MCF 10A (cell line): ENCODE data around the gene LRFN2. TPM values are rescaled to one million over a fixed set of nuclear protein-coding genes. Genes with fewer than 3 reads are reported as not detected.

Experiments used
- BruUV-seq: library from RNA; stranded (reverse); fragments of 400-500 nt; replicated peaks from 2 replicates; lab custom pipeline; 2021; lab: Mats Ljungman, UMichigan
- CTCF ChIA-PET: fragments of 300-600 bp; sonication (Branson Sonifier 250); formaldehyde crosslinking; extraction: SDS; loops from one replicate; lab custom pipeline; 2021; ENCODE audit warnings: antibody characterized with exemption, inconsistent platforms; lab: Yijun Ruan, JAX
- POLR2A ChIA-PET: fragments of 300-600, 350-650 bp; sonication (Branson Sonifier 250); formaldehyde crosslinking; extraction: SDS; loops from one replicate; lab custom pipeline; 2020; ENCODE audit warnings: antibody characterized with exemption, inconsistent platforms; lab: Yijun Ruan, JAX
- DNase-seq: peaks from one replicate; pipeline ENCODE4 v3.0.0-alpha.2; 2018; ENCODE audit not compliant: unreplicated experiment
- H3K27ac Mint-ChIP-seq: one replicate; pipeline ENCODE4 v1.8.0; 2022; ENCODE audit warnings: mild to moderate bottlenecking, low read depth, mixed read lengths; ENCODE audit not compliant: unreplicated experiment
- H3K27me3 Mint-ChIP-seq: one replicate; pipeline ENCODE4 v1.8.0; 2022; ENCODE audit warnings: mixed read lengths; ENCODE audit not compliant: insufficient read depth, unreplicated experiment
- H3K36me3 Mint-ChIP-seq: one replicate; pipeline ENCODE4 v1.8.0; 2022; ENCODE audit warnings: mild to moderate bottlenecking, moderate library complexity, mixed read lengths; ENCODE audit not compliant: insufficient read depth, unreplicated experiment
- H3K4me1 Mint-ChIP-seq: one replicate; pipeline ENCODE4 v1.8.0; 2022; ENCODE audit warnings: mixed read lengths; ENCODE audit not compliant: insufficient read depth, unreplicated experiment
- H3K4me3 Mint-ChIP-seq: one replicate; pipeline ENCODE4 v1.8.0; 2022; ENCODE audit warnings: mild to moderate bottlenecking, moderate library complexity, mixed read lengths; ENCODE audit not compliant: unreplicated experiment
- H3K9me3 Mint-ChIP-seq: one replicate; pipeline ENCODE4 v1.8.0; 2022; ENCODE audit warnings: mixed read lengths; ENCODE audit not compliant: unreplicated experiment
- CTCF ChIP-seq: fragments of 200-600 bp; IDR thresholded peaks from one replicate; pipeline ENCODE4 v1.8.0; 2022; ENCODE audit warnings: antibody characterized with exemption, mild to moderate bottlenecking; ENCODE audit not compliant: unreplicated experiment
- intact Hi-C: fragments of 100-400 bp; cut with micrococcal nuclease; formaldehyde crosslinking; loops from 2 replicates; pipeline ENCODE4 v1.14.1; 2022
- total RNA-seq: library from RNA; stranded (reverse); gene quantifications from 2 replicates; pipeline ENCODE4 v1.2.3, GENCODE V29; 2022

Gene LRFN2
- total RNA-seq, 1 experiment from 2014 or later: not detected

GRCh38 chr6:40378725-40379074 is 208.5 kb downstream of the LRFN2 start:
- H3K36me3 Mint-ChIP-seq: no peaks in the 10 kb centered on the region
- BruUV-seq: no TSS peak
- H3K4me3 Mint-ChIP-seq: no peak overlapping the region

GRCh38 chr6:40378071-40378724 is 209.0 kb downstream of the LRFN2 start:
- no TSS peak for BruUV-seq
- no peak for DNase-seq
- no peak overlapping the region for H3K4me3 Mint-ChIP-seq
- intact Hi-C loops: no loop called here
- no peaks in the 10 kb centered on the region for H3K27me3 Mint-ChIP-seq
- POLR2A ChIA-PET: no interaction called here
- H3K9me3 Mint-ChIP-seq: peaks cover 21% of the 10 kb centered on the region
- H3K27ac Mint-ChIP-seq: no peak overlapping the region
- TF ChIP-seq CTCF: no peak
- H3K36me3 Mint-ChIP-seq: no peaks in the 10 kb centered on the region
- CTCF ChIA-PET: no interaction called here
- H3K4me1 Mint-ChIP-seq: no peaks in the 10 kb centered on the region

More at GRCh38 chr6:40378725-40379074, 208.5 kb downstream of the LRFN2 start:
- Mint-ChIP-seq H3K4me1 (no peaks in the 10 kb centered on the region), H3K27ac (no peak overlapping the region), H3K27me3 (no peaks in the 10 kb centered on the region), H3K9me3 (peaks cover 21% of the 10 kb centered on the region)
- DNase-seq: no peak
- no peak for TF ChIP-seq CTCF
- CTCF ChIA-PET: interaction anchor here (1.1 kb wide), 1 partner anchor 22 kb away, joined by 3 read pairs; no protein-coding TSS in a partner anchor
- POLR2A ChIA-PET: no interaction called here
- intact Hi-C loops: no loop called here

GRCh38 chr6:40377173-40377806 is 209.9 kb downstream of the LRFN2 start:
- Mint-ChIP-seq H3K36me3 (no peaks in the 10 kb centered on the region), H3K4me1 (no peaks in the 10 kb centered on the region), H3K4me3 (no peak overlapping the region), H3K27me3 (no peaks in the 10 kb centered on the region), H3K27ac (no peak overlapping the region), H3K9me3 (peaks cover 17% of the 10 kb centered on the region)
- DNase-seq: no peak
- no TSS peak for BruUV-seq
- intact Hi-C loops: no loop called here
- POLR2A ChIA-PET: no interaction called here
- TF ChIP-seq CTCF: no peak
- CTCF ChIA-PET: no interaction called here

GRCh38 chr6:40376113-40376650 is 211.0 kb downstream of the LRFN2 start:
- POLR2A ChIA-PET: interaction anchor here (0.6 kb wide), 1 partner anchor 706 kb away, joined by 3 read pairs; no protein-coding TSS in a partner anchor
- intact Hi-C loops: no loop called here
- no TSS peak for BruUV-seq
- H3K36me3 Mint-ChIP-seq: no peaks in the 10 kb centered on the region
- CTCF ChIA-PET: no interaction called here
- DNase-seq: no peak
- no peaks in the 10 kb centered on the region for H3K27me3 Mint-ChIP-seq
- no peak for TF ChIP-seq CTCF
- H3K9me3 Mint-ChIP-seq: peaks cover 14% of the 10 kb centered on the region
- no peak overlapping the region for H3K27ac Mint-ChIP-seq
- H3K4me3 Mint-ChIP-seq: no peak overlapping the region
- no peaks in the 10 kb centered on the region for H3K4me1 Mint-ChIP-seq
